SU-DHL-6 (cell line): ENCODE data around the gene PKHD1.

Experiments used
- H2AFZ ChIP-seq: fragments of 200-600 bp; sonication (generic); 2 replicates; pipeline ENCODE4 v1.6.1; 2014; ENCODE audit warnings: low read depth, mild to moderate bottlenecking, moderate library complexity, mixed read lengths, antibody characterized with exemption, low read length; ENCODE audit not compliant: severe bottlenecking
- H3F3A ChIP-seq: fragments of 200-600 bp; shearing (Covaris generic); 2 replicates; pipeline ENCODE4 v1.6.0; 2016; ENCODE audit warnings: antibody characterized with exemption, mild to moderate bottlenecking; ENCODE audit not compliant: insufficient read depth
- H3K27ac ChIP-seq: fragments of 200-600 bp; sonication (generic); 2 replicates; pipeline ENCODE4 v1.5.1; 2016; ENCODE audit warnings: low read depth, mild to moderate bottlenecking, low read length, moderate library complexity, mixed read lengths
- H3K27me3 ChIP-seq: fragments of 200-600 bp; sonication (generic), shearing (Covaris generic); 2 replicates; pipeline ENCODE4 v1.6.0; 2014; ENCODE audit warnings: mild to moderate bottlenecking, low read length
- H3K36me3 ChIP-seq: fragments of 200-600 bp; sonication (generic); 2 replicates; pipeline ENCODE4 v1.6.1; 2014; ENCODE audit warnings: mild to moderate bottlenecking, low read length, mixed read lengths
- H3K4me2 ChIP-seq: fragments of 300-600, 200-600 bp; shearing (Covaris generic), sonication (generic); 2 replicates; pipeline ENCODE4 v1.6.0; 2014; ENCODE audit warnings: low read length, low read depth, mild to moderate bottlenecking; ENCODE audit not compliant: poor library complexity, severe bottlenecking
- H3K4me3 ChIP-seq: fragments of 200-600 bp; sonication (generic); 2 replicates; pipeline ENCODE4 v1.5.1; 2014; ENCODE audit warnings: antibody characterized with exemption, low read length, mild to moderate bottlenecking, mixed read lengths; ENCODE audit not compliant: insufficient read depth, poor library complexity, severe bottlenecking
- H3K79me2 ChIP-seq: fragments of 200-600 bp; sonication (generic); 2 replicates; pipeline ENCODE4 v1.6.1; 2014; ENCODE audit warnings: mild to moderate bottlenecking, low read length, moderate library complexity; ENCODE audit not compliant: insufficient read depth
- H3K9ac ChIP-seq: fragments of 200-600 bp; sonication (generic); 2 replicates; pipeline ENCODE4 v1.7.0; 2014; ENCODE audit warnings: mild to moderate bottlenecking, low read length
- H3K9me2 ChIP-seq: fragments of 200-600 bp; sonication (generic); replicated peaks from 2 replicates; pipeline ENCODE4 v1.6.1; 2014; ENCODE audit warnings: low read length; ENCODE audit not compliant: insufficient read depth
- H3K9me3 ChIP-seq: fragments of 200-600 bp; sonication (generic); 2 replicates; pipeline ENCODE4 v1.6.1; 2014; ENCODE audit warnings: low read length, mixed read lengths; ENCODE audit not compliant: insufficient read depth
- H4K20me1 ChIP-seq: fragments of 200-600 bp; sonication (generic); 2 replicates; pipeline ENCODE4 v1.6.1; 2014; ENCODE audit warnings: low read depth, mild to moderate bottlenecking, antibody characterized with exemption, low read length, moderate library complexity, mixed read lengths
- CTCF ChIP-seq: fragments of 200-600 bp; sonication (generic); IDR thresholded peaks from one replicate; pipeline ENCODE4 v1.5.1; 2017; ENCODE audit warnings: antibody characterized with exemption, mild to moderate bottlenecking, low read length, moderate library complexity; ENCODE audit not compliant: insufficient read depth, poor library complexity, severe bottlenecking
- EZH2phosphoT487 ChIP-seq: fragments of 200-600 bp; sonication (generic), shearing (Covaris generic); conservative IDR thresholded peaks from 2 replicates; pipeline ENCODE4 v1.6.1; 2018; ENCODE audit warnings: mild to moderate bottlenecking, antibody characterized with exemption, low read length, moderate library complexity, mixed read lengths

PKHD1 gene

GRCh38 chr6:51648774-51649173, 438.6 kb downstream of the PKHD1 start:
- Histone ChIP-seq H3K4me2 (no peak overlapping the region), H3F3A (no peaks in the 10 kb centered on the region), H3K36me3 (no peaks in the 10 kb centered on the region), H3K27me3 (0 out of 2 replicates have a peak, but pooled peaks cover 5% of the 10 kb centered on the region), H3K9me3 (no peaks in the 10 kb centered on the region), H3K9ac (no peak overlapping the region), H4K20me1 (no peaks in the 10 kb centered on the region), H2AFZ (no peak overlapping the region), H3K4me3 (no peak overlapping the region), H3K27ac (no peak overlapping the region), H3K79me2 (no peaks in the 10 kb centered on the region), H3K9me2 (no peaks in the 10 kb centered on the region)
- TF ChIP-seq EZH2phosphoT487 (no peak), CTCF (no peak)

- Histone ChIP-seq H3K4me2 (no peak overlapping the region), H3K9ac (no peak overlapping the region), H3K4me3 (no peak overlapping the region), H3K9me3 (no peaks in the 10 kb centered on the region), H4K20me1 (no peaks in the 10 kb centered on the region), H3K27ac (no peak overlapping the region), H3K9me2 (no peaks in the 10 kb centered on the region), H2AFZ (no peak overlapping the region), H3K36me3 (no peaks in the 10 kb centered on the region), H3K79me2 (no peaks in the 10 kb centered on the region), H3F3A (no peaks in the 10 kb centered on the region), H3K27me3 (0 out of 2 replicates have a peak, but pooled peaks cover 5% of the 10 kb centered on the region)
- TF ChIP-seq CTCF (no peak), EZH2phosphoT487 (no peak)
Measured at GRCh38 chr6:51648236-51648635, 439.2 kb downstream of the PKHD1 start.

- no peak for TF ChIP-seq EZH2phosphoT487
- TF ChIP-seq CTCF: no peak
- H3K9ac ChIP-seq: no peak overlapping the region
- 0 out of 2 replicates have a peak, but pooled peaks cover 5% of the 10 kb centered on the region for H3K27me3 ChIP-seq
- H3K9me3 ChIP-seq: no peaks in the 10 kb centered on the region
- no peak overlapping the region for H2AFZ ChIP-seq
- no peaks in the 10 kb centered on the region for H3K79me2 ChIP-seq
- H3K9me2 ChIP-seq: no peaks in the 10 kb centered on the region
- H3K4me2 ChIP-seq: no peak overlapping the region
- H3K4me3 ChIP-seq: no peak overlapping the region
- no peak overlapping the region for H3K27ac ChIP-seq
- H4K20me1 ChIP-seq: no peaks in the 10 kb centered on the region
- H3F3A ChIP-seq: no peaks in the 10 kb centered on the region
- no peaks in the 10 kb centered on the region for H3K36me3 ChIP-seq
Measured at GRCh38 chr6:51644426-51644825, 443.0 kb downstream of the PKHD1 start.
